HG03521 (cell line): Measurements from ENCODE around the gene OMP.
"Not testable (repeated sequence)": the region's sequence is repeated elsewhere in the genome, so short reads cannot be mapped to it uniquely, and the experiment has no call there.

Experiments used
- ATAC-seq: cut with Tn5 transposase; IDR thresholded peaks from one replicate; pipeline ENCODE4 v1.9.1; 2021; ENCODE audit warnings: mild to moderate bottlenecking, moderate library complexity; ENCODE audit not compliant: unreplicated experiment

Gene OMP

DNA sequence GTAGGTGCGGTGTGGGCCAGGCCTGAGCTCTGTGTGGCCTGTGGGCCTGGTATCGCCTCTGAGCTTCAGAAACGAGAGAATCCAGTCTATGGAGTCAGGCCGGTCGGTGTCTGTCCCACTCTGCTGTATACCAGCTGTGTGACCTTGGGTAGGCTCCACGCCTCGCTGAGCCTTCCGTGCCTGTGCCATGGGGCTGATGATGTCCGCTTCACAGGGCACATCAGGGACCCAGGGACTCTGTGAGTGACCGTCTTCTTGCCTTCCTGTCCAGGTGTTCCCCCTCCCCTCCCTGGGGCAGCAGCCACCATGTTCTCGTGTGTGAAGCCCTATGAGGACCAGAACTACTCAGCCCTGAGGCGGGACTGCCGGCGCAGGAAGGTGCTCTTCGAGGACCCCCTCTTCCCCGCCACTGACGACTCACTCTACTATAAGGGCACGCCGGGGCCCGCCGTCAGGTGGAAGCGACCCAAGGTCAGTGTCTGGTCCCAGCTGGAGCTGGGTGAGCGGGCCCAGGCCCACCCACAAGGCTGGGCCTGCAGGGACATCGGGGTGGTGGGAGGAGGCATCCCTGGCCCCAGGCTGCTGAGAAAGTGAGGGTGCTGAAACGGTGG, 18.0 kb upstream of the OMP start:
- ATAC-seq = no peak

DNA sequence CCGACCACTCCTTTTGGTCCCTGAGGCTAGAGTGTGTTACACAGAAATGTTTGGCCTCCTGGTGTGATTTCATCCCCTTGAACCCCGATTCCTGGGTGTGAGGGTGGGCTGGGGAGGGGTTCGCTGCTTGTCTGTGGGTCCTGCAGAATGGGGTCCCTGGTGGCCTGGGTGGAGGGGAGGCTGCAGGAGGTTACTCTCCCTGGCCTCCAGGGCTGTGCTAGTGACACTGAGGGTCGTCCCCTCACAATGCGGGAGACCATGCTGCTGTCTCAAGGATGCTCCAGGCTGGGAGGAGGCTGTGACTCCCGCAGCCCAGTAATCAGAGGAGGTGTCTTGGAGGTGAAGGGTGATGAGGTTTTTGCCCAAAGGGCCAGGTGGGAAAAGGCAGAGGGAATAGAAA, 17.0 kb upstream of the OMP start:
- no peak for ATAC-seq

DNA sequence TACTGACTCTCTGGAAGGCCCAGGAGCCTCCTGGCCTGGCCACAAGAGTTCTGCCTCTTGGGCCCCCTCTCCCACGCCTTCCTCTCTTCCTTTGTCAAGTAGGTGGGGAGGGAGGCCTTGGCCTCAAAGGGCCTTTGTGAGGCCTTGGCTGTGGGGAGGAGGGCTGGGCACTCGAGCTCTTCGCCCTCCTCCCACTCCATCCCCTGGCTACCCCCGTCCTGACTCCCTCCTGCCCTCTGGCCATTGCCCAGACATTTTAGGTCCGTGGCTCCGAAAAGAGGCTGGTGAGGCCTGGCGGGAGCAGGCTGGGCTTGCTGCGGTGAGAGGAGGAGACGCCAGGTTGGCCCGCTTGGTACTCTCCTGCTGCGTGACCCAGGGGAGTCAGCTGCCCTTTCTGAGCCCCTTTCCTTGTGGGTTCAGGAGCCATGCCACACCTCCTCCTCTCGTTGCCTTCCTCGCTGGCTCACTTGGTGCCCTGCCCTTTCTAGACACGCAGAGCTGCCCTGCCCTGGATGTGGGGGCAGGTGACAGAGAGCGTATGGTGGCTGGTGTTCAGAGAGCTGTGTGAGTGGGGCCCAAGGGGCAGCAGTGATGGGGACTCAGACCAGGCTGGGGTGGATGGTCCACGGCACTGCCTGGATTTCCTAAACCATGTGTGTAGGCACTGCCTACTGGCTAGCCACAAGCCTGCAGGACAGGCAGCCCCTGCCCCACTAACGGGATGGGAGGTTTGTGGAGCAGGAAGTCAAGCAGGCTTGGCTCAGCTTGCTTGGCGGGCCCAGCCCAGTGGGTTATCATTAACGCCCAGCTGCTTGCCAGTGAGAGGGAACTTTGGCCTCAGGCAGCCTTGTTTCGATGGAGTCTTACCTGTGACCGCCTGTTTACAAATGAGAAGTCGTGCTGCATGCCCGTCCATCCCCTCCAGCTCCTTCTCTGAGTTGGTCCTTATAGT, 15.8 kb upstream of the OMP start:
- no peak for ATAC-seq

DNA sequence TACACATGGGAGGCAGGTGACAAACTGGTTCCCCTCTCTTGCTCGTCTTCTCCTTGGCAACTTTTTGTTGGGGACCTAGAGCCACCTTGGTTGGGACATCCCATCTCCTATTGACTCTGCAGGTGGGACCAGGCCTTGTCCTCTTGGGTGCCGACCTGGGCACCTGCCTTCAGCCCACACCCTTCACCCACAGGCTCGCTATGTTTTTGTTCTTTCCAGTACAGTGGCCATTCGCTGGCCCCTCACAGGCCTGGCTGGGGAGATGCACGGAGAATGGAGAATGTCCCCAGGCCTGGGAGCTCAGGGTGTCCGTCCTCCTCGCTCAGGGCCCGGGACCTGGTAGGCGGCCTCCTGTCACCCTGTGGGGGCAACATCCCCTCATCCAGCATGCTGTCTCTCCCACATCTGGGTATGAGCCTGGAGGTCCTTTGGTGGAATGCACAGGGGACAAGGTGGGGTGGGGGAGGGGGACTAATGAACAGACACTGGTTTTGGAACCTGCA, 14.9 kb upstream of the OMP start:
- ATAC-seq = no peak

GRCh38 chr11:77088236-77089003, 14.2 kb upstream of the OMP start:
- no peak for ATAC-seq

- ATAC-seq = no peak
Observed at GRCh38 chr11:77089004-77089545, 13.6 kb upstream of the OMP start.

DNA sequence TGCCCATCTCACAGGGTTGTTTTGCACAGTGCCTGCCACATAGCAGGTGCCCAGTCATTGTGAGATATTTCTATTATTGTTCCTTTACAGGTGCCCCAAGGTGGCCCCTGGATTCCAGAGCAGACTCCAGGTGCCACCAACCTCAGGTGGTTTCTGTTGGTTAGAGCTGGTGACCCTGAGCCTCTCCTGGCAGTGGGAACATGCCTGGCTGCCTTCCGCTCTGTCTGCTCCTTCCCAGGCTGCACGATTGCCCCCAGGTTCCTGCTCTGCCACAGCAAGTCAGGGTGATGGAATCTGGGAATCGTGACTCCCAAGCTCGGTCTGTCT, 12.6 kb upstream of the OMP start:
- ATAC-seq = no peak

GRCh38 chr11:77090373-77091111, 12.1 kb upstream of the OMP start:
- no peak for ATAC-seq

- peak; percentile 80 for ATAC-seq
Observed at GRCh38 chr11:77091146-77091940, 11.3 kb upstream of the OMP start.

DNA sequence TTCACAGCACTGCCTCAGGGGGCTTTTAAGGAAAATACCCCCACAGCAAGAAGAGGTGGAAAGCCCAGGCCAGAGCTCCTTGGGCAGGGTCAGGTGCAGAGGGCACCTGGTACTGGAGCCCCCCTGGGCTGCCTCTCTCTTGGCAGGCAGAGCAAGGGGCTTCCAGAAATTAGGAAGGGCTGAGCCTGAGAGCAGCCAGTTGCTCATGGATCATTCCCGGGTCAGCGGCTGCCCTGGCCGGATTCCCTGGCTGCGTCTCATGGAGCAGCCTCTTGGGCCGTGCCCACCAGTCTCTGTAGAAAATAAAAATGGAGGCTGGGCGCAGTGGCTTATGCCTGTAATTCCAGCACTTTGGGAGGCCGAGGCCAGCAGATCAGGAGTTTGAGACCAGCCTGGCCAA, 10.3 kb upstream of the OMP start:
- ATAC-seq = no peak

DNA sequence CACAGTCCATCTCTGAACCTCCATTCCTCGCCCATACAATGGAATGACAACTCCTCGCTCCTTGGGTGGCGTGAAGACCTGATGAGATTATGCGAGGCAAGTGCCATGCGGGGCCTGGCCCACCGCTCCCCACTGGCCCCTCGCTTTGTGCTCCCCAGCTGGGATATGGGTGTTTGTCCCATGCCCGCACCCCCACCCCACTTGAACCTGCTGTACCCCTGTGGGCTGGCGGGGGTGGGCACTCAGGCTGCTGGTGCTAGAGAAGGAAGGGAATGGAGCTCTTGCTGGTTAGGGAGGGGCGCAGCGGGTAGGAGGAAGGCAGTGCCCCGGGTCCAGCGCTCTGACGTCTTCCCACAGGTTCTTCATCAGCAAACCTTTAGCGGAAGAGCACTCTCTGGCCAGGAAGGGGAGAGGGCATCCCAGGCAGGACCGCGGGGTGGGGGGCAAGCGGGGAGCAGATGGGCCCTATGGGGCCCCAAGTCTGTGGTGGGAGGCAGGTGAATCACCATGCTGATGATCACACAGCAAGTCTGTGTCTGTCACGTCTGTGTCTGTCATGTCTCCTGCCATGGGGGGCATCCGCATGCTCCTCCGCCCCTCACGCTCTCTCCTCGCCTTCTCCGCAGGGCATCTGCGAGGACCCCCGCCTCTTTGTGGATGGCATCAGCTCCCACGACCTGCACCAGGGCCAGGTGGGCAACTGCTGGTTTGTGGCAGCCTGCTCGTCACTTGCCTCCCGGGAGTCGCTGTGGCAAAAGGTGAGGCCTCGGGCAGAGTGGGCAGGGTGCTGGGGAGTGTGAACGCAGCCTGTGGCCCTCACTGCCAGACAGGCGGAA, 9.4 kb upstream of the OMP start:
- ATAC-seq = no peak

DNA sequence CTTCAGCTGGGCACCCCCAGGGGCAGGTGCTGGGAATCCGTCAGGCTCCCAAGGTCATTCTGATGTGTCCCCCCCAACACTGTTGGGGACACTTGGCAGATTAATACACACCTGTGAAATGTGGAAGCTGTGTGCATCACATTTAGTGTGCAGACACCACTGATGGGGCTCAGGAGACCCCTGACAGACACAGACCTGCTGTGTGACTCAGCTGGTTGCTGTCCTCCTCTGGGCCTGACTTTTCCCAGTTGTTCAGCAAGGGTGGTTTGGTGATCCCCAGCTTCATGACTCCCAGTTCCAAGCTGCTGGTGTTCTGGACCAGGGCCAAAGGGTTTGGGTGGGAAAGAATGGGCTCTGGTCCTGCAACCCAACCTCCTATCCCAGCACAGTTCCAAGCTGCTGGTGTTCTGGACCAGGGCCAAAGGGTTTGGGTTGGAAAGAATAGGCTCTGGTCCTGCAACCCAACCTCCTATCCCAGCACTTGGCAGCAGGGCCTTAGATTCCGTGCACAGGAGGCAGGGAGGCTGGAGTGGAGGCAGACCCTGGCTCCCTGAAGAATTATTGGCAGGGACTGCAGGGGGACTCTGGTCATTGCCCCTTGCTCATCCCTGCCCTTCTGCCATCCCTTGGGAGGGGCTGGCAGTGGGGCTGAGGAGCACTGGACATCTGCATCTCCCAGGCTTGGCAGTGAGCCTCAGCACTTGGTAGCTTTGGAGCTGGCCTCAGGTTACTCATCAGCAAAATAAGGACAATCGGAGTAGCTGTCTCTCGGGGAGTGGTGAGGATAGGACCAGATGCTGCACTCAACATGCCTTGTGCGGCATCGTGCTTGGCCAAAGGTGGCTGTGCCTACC, 8.4 kb upstream of the OMP start:
- no peak for ATAC-seq

GRCh38 chr11:77094841-77095365, 7.7 kb upstream of the OMP start:
- no peak for ATAC-seq

DNA sequence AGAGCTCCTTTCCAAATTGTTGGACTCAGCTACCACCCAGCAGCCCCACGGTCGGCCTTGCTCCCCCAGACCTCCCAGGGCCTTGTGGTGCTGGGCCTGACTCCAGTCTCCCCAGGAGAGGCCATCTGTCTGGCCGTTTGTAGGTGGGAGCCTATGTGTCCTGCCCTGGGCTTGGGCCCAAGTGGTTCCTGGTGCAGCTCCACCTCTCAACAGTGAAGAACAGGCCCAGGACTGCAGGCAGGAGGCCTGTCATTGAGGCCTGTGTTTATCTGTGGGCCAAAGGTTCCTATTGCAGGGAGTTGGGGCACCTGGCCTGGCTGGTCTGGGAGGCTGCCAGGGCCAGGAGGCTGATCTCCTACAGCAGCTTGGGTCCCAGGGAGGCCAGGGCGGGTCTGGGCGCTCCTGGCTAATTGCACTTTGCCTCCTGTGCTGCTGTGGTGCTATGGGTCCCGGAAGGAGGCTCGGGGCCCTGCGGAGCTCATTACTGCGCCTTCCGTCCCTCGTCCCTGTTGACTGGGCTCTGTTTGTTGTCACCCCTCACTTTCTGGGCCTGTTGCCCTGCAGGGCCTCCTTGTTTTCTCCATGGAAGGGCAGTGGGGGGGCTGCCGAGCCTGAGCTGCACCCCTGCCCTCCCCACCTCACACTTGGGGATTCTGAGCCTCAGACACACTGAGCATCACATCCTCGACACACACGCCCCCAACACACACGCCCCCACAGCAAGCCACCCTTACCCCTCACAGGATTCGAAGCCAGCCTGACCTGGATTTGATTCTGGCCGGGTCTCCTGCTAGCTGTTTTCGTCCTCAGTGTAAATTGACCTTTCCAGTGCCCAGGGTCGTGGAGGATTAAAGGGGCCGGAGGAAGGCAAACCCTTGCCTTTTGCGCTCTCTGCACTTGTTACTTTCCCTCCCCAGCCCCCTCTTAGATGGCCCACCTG, 6.8 kb upstream of the OMP start:
- ATAC-seq = no peak

GRCh38 chr11:77096591-77097019, 6.0 kb upstream of the OMP start:
- no peak for ATAC-seq

DNA sequence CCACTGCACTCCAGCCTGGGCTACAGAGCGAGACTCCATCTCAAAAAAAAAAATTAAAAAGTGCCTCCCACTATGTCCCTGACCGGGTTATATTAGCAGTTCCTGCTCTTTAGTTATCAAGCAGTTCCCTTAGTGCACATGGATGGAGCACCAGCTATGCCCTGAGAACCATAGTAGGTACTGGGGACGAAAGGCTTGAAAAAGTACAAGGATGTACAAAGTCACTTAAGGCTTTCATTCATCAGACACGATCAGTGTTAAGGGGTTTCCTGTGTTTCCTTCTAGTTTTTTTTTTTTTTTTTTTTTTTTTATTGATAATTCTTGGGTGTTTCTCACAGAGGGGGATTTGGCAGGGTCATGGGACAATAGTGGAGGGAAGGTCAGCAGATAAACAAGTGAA, 5.5 kb upstream of the OMP start:
- ATAC-seq = not testable (repeated sequence)
